Vagina (tissue), 2 donors: Measurements from ENCODE around the gene MYO1G. TPM values are rescaled to one million over a fixed set of nuclear protein-coding genes. Genes with fewer than 3 reads are reported as not detected.

ENCODE experiments used
- DNase-seq, 2 donors: peaks; one replicate each; pipeline ENCODE4 v3.0.0-alpha.2; 2017; ENCODE audit errors: extremely low spot score in 2 of 2
- H3K27ac ChIP-seq: fragments of 200-600 bp; sonication (generic); one replicate; pipeline ENCODE4 v1.5.1; 2019
- H3K27me3 ChIP-seq: fragments of 200-600 bp; sonication (generic); one replicate; pipeline ENCODE4 v1.5.1; 2019
- H3K36me3 ChIP-seq, 2 donors: fragments of 200-600 bp; sonication (generic); one replicate each; pipeline ENCODE4 v1.5.1; 2017 to 2019
- H3K4me1 ChIP-seq: fragments of 200-600 bp; sonication (generic); one replicate; pipeline ENCODE4 v1.5.1; 2019
- H3K4me3 ChIP-seq, 2 donors: fragments of 200-600 bp; sonication (generic); 1 replicate in 1 of 2; 2 replicates in 1 of 2; pipeline ENCODE4 v1.5.1; 2016 to 2019
- H3K9me3 ChIP-seq: fragments of 200-600 bp; sonication (generic); one replicate; pipeline ENCODE4 v1.5.1; 2019
- CTCF ChIP-seq, 3 experiments: fragments of 450-650 bp in 2 of 3; fragments of 200-600 bp in 1 of 3; sonication (generic) in 1 of 3; IDR thresholded peaks; one replicate each; pipeline ENCODE4 v1.5.1; 2017 to 2019; ENCODE audit warnings: antibody characterized with exemption in 3 of 3, mild to moderate bottlenecking in 2 of 3, moderate library complexity in 2 of 3
- POLR2A ChIP-seq, 2 donors: fragments of 450-650 bp; IDR thresholded peaks; one replicate each; pipeline ENCODE4 v1.6.1; 2017; ENCODE audit warnings: antibody characterized with exemption in 2 of 2, mild to moderate bottlenecking in 2 of 2, moderate library complexity in 2 of 2
- POLR2AphosphoS5 ChIP-seq, 2 donors: sonication (generic); formaldehyde crosslinking; IDR thresholded peaks; one replicate each; pipeline ENCODE4 v1.9.0; 2017; ENCODE audit warnings: antibody characterized with exemption in 2 of 2, mild to moderate bottlenecking in 2 of 2, low read depth in 1 of 2; ENCODE audit not compliant: insufficient read depth in 1 of 2
- intact Hi-C: fragments of 100-400 bp; cut with DNase I; formaldehyde crosslinking; loops from one replicate; pipeline ENCODE4 v1.15.1; 2023
- total RNA-seq: library from RNA; depleted of rRNA; stranded (reverse); fragments of >200 nt; gene quantifications from one replicate; pipeline ENCODE4 v1.2.3, GENCODE V29; 2016

Gene MYO1G
- total RNA-seq, 1 donor from 2014 or later, result 5.2 TPM

GRCh38 chr7:44987457-44987856 is 8.6 kb upstream of the MYO1G start:
- peaks cover 0 to 28% of the 10 kb centered on the region in 2 donors for H3K36me3 ChIP-seq
- peak overlapping the region; percentile 95 for H3K27ac ChIP-seq
- H3K4me1 ChIP-seq, result peaks cover 38% of the 10 kb centered on the region
- no peak for TF ChIP-seq POLR2A (IDR thresholded peaks at IDR 0.05)
- TF ChIP-seq POLR2AphosphoS5 (IDR thresholded peaks at IDR 0.05; ENCODE audit: insufficient read depth in 1 of 2, low read depth in 1 of 2), result no peak
- no peak for TF ChIP-seq CTCF (IDR thresholded peaks at IDR 0.05)
- H3K4me3 ChIP-seq, result peak overlapping the region in 1 of 2 donors; percentile 59
- H3K9me3 ChIP-seq, result no peaks in the 10 kb centered on the region
- H3K27me3 ChIP-seq, result no peaks in the 10 kb centered on the region
- intact Hi-C loops, result loop anchor here (10.0 kb wide), 2 partner anchors 103 to 413 kb away; partner anchors contain the start of genes DDX56 and PURB
- no peak for DNase-seq

- Histone ChIP-seq H3K9me3 (no peaks in the 10 kb centered on the region), H3K4me1 (peaks cover 38% of the 10 kb centered on the region), H3K27me3 (no peaks in the 10 kb centered on the region), H3K36me3 (peaks cover 0 to 38% of the 10 kb centered on the region in 2 donors), H3K27ac (peak overlapping the region; percentile 95), H3K4me3 (peak overlapping the region; percentile 59 to 67)
- peak in 1 of 2 donors; percentile 95 for DNase-seq
- TF ChIP-seq CTCF (IDR thresholded peaks at IDR 0.05) (no peak), POLR2A (IDR thresholded peaks at IDR 0.05) (peak in 1 of 2 donors; percentile 94), POLR2AphosphoS5 (IDR thresholded peaks at IDR 0.05; ENCODE audit: insufficient read depth in 1 of 2, low read depth in 1 of 2) (peak; percentile 62 to 99)
- intact Hi-C loops, result loop anchor here (10.0 kb wide), 2 partner anchors 102 to 412 kb away; partner anchors contain the start of genes DDX56 and PURB
Observed at GRCh38 chr7:44986218-44987053, 7.6 kb upstream of the MYO1G start.

- H3K9me3 ChIP-seq, result no peaks in the 10 kb centered on the region
- DNase-seq, result no peak
- no peaks in the 10 kb centered on the region for H3K27me3 ChIP-seq
- H3K4me3 ChIP-seq, result peak overlapping the region; percentile 59 to 67
- H3K4me1 ChIP-seq, result peaks cover 38% of the 10 kb centered on the region
- no peak for TF ChIP-seq CTCF (IDR thresholded peaks at IDR 0.05)
- TF ChIP-seq POLR2A (IDR thresholded peaks at IDR 0.05), result no peak
- TF ChIP-seq POLR2AphosphoS5 (IDR thresholded peaks at IDR 0.05; ENCODE audit: insufficient read depth in 1 of 2, low read depth in 1 of 2), result no peak
- intact Hi-C loops, result loop anchor here (10.0 kb wide), 2 partner anchors 101 to 411 kb away; partner anchors contain the start of genes DDX56 and PURB
- H3K36me3 ChIP-seq, result peaks cover 0 to 43% of the 10 kb centered on the region in 2 donors
- H3K27ac ChIP-seq, result peak overlapping the region; percentile 95
Observed at GRCh38 chr7:44985900-44986217, 7.0 kb upstream of the MYO1G start.

GRCh38 chr7:44985033-44985695 is 6.3 kb upstream of the MYO1G start:
- H3K4me3 ChIP-seq, result peak overlapping the region; percentile 59 to 67
- H3K9me3 ChIP-seq, result no peaks in the 10 kb centered on the region
- TF ChIP-seq CTCF (IDR thresholded peaks at IDR 0.05) (no peak), POLR2AphosphoS5 (IDR thresholded peaks at IDR 0.05; ENCODE audit: insufficient read depth in 1 of 2, low read depth in 1 of 2) (no peak), POLR2A (IDR thresholded peaks at IDR 0.05) (no peak)
- peak overlapping the region; percentile 95 for H3K27ac ChIP-seq
- DNase-seq, result no peak
- intact Hi-C loops, result loop anchor here (10.0 kb wide), 2 partner anchors 100 to 410 kb away; partner anchors contain the start of genes DDX56 and PURB
- H3K36me3 ChIP-seq, result peaks cover 0 to 43% of the 10 kb centered on the region in 2 donors
- H3K4me1 ChIP-seq, result peaks cover 44% of the 10 kb centered on the region
- H3K27me3 ChIP-seq, result no peaks in the 10 kb centered on the region
